Hippocampal formation (tissue), 2 donors: ENCODE measurements around the gene KCNQ5.

Experiments
- DNase-seq, 2 donors: peaks; one replicate each; lab custom pipeline; 2025; lab: John Stamatoyannopoulos, UW

Gene KCNQ5

GRCh38 chr6:73003302-73003701, 381.4 kb downstream of the KCNQ5 start:
- no peak for DNase-seq

- no peak for DNase-seq
Observed at GRCh38 chr6:73004231-73004630, 382.4 kb downstream of the KCNQ5 start.

GRCh38 chr6:73004861-73005260, 383.0 kb downstream of the KCNQ5 start:
- no peak for DNase-seq

- no peak for DNase-seq
Observed at GRCh38 chr6:73006146-73006545, 384.3 kb downstream of the KCNQ5 start.

GRCh38 chr6:73011945-73012344, 390.1 kb downstream of the KCNQ5 start:
- no peak for DNase-seq

GRCh38 chr6:73017476-73017875, 395.6 kb downstream of the KCNQ5 start:
- no peak for DNase-seq

- no peak for DNase-seq
Observed at GRCh38 chr6:73024598-73024997, 402.7 kb downstream of the KCNQ5 start.

GRCh38 chr6:73027691-73028090, 405.8 kb downstream of the KCNQ5 start:
- no peak for DNase-seq

GRCh38 chr6:73028124-73028766, 406.4 kb downstream of the KCNQ5 start:
- DNase-seq: no peak

- no peak for DNase-seq
Observed at GRCh38 chr6:73028893-73029450, 407.1 kb downstream of the KCNQ5 start.

GRCh38 chr6:73030257-73030656, 408.4 kb downstream of the KCNQ5 start:
- no peak for DNase-seq

- DNase-seq: no peak
Observed at GRCh38 chr6:73030791-73031782, 409.2 kb downstream of the KCNQ5 start.

GRCh38 chr6:73032586-73032985, 410.7 kb downstream of the KCNQ5 start:
- DNase-seq: no peak

GRCh38 chr6:73036689-73037088, 414.8 kb downstream of the KCNQ5 start:
- DNase-seq: no peak

- no peak for DNase-seq
Observed at GRCh38 chr6:73041051-73041450, 419.2 kb downstream of the KCNQ5 start.

- no peak for DNase-seq
Observed at GRCh38 chr6:73042892-73043291, 421.0 kb downstream of the KCNQ5 start.

- no peak for DNase-seq
Observed at GRCh38 chr6:73043446-73043845, 421.6 kb downstream of the KCNQ5 start.

GRCh38 chr6:73045609-73046008, 423.7 kb downstream of the KCNQ5 start:
- no peak for DNase-seq

- no peak for DNase-seq
Observed at GRCh38 chr6:73047801-73048200, 425.9 kb downstream of the KCNQ5 start.

- no peak for DNase-seq
Observed at GRCh38 chr6:73049971-73050594, 428.2 kb downstream of the KCNQ5 start.

- no peak for DNase-seq
Observed at GRCh38 chr6:73050706-73051105, 428.8 kb downstream of the KCNQ5 start.

- DNase-seq: no peak
Observed at GRCh38 chr6:73051147-73051546, 429.3 kb downstream of the KCNQ5 start.
